Measurements from ENCODE around the gene SEC16B. TPM values are rescaled to one million over a fixed set of nuclear protein-coding genes. Genes with fewer than 3 reads are reported as not detected.
A peak's percentile ranks its signal among the peaks of the same experiment; 100 is the strongest.

Gene SEC16B
- total and polyA plus RNA-seq, 9 of the 15 experiments (the other 6 are each of a cell fraction or from before 2014, with no cell fraction given) = not detected

DNA sequence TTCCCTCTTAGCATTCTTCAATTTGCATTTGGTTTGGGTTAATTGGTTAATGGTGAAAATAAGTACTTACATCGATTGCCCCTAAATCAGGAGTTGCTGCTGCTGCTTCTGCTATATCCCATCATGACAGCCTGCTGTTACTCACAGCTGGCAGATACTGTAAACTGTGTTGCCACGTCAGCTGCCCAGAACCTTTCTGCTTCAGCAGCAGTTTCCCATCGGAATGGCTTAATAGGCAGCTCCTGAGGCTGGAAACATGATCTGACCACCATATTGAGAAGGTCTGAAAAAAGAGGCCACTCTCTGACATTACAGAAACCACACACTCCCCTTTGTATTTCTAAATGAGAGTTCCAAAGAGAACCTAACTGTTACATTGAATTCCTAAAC is 14.3 kb upstream of the SEC16B start:
- WGBS (ENCODE audit: insufficient coverage, low coverage, missing lambda C conversion rate) = 0% methylated on average over 3 of the region's 3 CpGs
- no peaks in the 10 kb centered on the region for H3K79me2 ChIP-seq (ENCODE audit: control insufficient read depth, insufficient read depth, low read length)
- H3K27ac ChIP-seq (ENCODE audit: extremely low read depth, low read depth, low read length) = no peak overlapping the region
- ChIA-PET POLR2A (no interaction called here), CTCF (ENCODE audit: low intra/inter-chr PET ratio) (no interaction called here)
- no peak overlapping the region for H2AFZ ChIP-seq (ENCODE audit: low read depth, low read length)
- no peak overlapping the region for H3K4me3 ChIP-seq
- FAIRE-seq (no peak), ATAC-seq (peak; percentile 65; the same call in 2 of the 3 replicates), DNase-seq (ENCODE audit: extremely low read depth in 1 of 4, low spot score in 3 of 4) (peak in 2 of 4 experiments; percentile 12 to 27)
- in situ Hi-C loops (cut with MboI) (no loop called here), intact Hi-C loops (cut with micrococcal nuclease) (no loop called here)
- no peaks in the 10 kb centered on the region for H3K4me1 ChIP-seq (replicated peaks in 1 of 2; ENCODE audit: control insufficient read depth in 2 of 2, insufficient read depth in 2 of 2, low read length in 2 of 2)
- no peaks in the 10 kb centered on the region for H3K27me3 ChIP-seq (ENCODE audit: control insufficient read depth in 2 of 2, insufficient read depth in 2 of 2, low read length in 2 of 2)
- no peaks in the 10 kb centered on the region for H3K9me1 ChIP-seq (ENCODE audit: control insufficient read depth, insufficient read depth, low read length)
- no TSS peak for BruUV-seq (replicated peaks)
- no peak overlapping the region for H3K9ac ChIP-seq (ENCODE audit: insufficient read depth in 1 of 2, low read depth in 2 of 2, low read length in 2 of 2)
- H4K20me1 ChIP-seq (replicated peaks; ENCODE audit: control insufficient read depth, insufficient read depth, low read length) = no peaks in the 10 kb centered on the region
- H3K4me2 ChIP-seq (ENCODE audit: insufficient read depth, low read length) = no peak overlapping the region
- no peaks in the 10 kb centered on the region for H3K9me3 ChIP-seq (replicated peaks; ENCODE audit: control insufficient read depth, insufficient read depth, low read depth, low read length)
- H3K36me3 ChIP-seq (ENCODE audit: control insufficient read depth, insufficient read depth, low read length) = no peaks in the 10 kb centered on the region
- TF ChIP-seq, protein P1, sequence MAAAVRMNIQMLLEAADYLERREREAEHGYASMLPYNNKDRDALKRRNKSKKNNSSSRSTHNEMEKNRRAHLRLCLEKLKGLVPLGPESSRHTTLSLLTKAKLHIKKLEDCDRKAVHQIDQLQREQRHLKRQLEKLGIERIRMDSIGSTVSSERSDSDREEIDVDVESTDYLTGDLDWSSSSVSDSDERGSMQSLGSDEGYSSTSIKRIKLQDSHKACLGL (CRISPR knock-in tag; IDR thresholded peaks at IDR 0.05; ENCODE audit: borderline replicate concordance, poor library complexity, severe bottlenecking) = no peak
- TF ChIP-seq TSC22D4 (tag; IDR thresholded peaks at IDR 0.05) = no peak
- no peak for TF ChIP-seq ZNF124 (CRISPR knock-in tag; IDR thresholded peaks at IDR 0.05)
- TF ChIP-seq EWSR1 (IDR thresholded peaks at IDR 0.05; ENCODE audit: borderline replicate concordance, low read depth, partially characterized antibody) = no peak
- TF ChIP-seq IFI16 (CRISPR knock-in tag; IDR thresholded peaks at IDR 0.05) = no peak
- TF ChIP-seq ATF1 (CRISPR knock-in tag; IDR thresholded peaks at IDR 0.05) = no peak
- 0 out of 2 replicates have a peak, but pooled peaks have one; percentile 35 for TF ChIP-seq ATF1 (tag; IDR thresholded peaks at IDR 0.05)
- TF ChIP-seq, protein P2, sequence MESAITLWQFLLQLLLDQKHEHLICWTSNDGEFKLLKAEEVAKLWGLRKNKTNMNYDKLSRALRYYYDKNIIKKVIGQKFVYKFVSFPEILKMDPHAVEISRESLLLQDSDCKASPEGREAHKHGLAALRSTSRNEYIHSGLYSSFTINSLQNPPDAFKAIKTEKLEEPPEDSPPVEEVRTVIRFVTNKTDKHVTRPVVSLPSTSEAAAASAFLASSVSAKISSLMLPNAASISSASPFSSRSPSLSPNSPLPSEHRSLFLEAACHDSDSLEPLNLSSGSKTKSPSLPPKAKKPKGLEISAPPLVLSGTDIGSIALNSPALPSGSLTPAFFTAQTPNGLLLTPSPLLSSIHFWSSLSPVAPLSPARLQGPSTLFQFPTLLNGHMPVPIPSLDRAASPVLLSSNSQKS (CRISPR knock-in tag; IDR thresholded peaks at IDR 0.05) = no peak
- no peak for TF ChIP-seq HOXB6 (CRISPR knock-in tag; IDR thresholded peaks at IDR 0.05; ENCODE audit: borderline replicate concordance)
- no peak for TF ChIP-seq SRSF1 (IDR thresholded peaks at IDR 0.05; ENCODE audit: low read depth, low read length)
- TF ChIP-seq CREB3L1 (IDR thresholded peaks at IDR 0.05; ENCODE audit: borderline replicate concordance, low read depth) = peak; percentile 65; the same call in 1 of the 2 replicates
- no peak for TF ChIP-seq LCOR (CRISPR knock-in tag; IDR thresholded peaks at IDR 0.05)
- TF ChIP-seq HDAC8 (tag; IDR thresholded peaks at IDR 0.05) = no peak
- 0 out of 2 replicates have a peak, but pooled peaks have one; percentile 21 for TF ChIP-seq NCOA1 (IDR thresholded peaks at IDR 0.05; ENCODE audit: low read depth)
- no peak for TF ChIP-seq ZNF780A (CRISPR knock-in tag; IDR thresholded peaks at IDR 0.05)
- TF ChIP-seq FOS (IDR thresholded peaks at IDR 0.05; ENCODE audit: extremely low read depth, insufficient read length) = no peak
- TF ChIP-seq GABPA (tag; conservative IDR thresholded peaks at IDR 0.05; ENCODE audit: low read depth) = peak; percentile 82
- TF ChIP-seq ADNP (tag; IDR thresholded peaks at IDR 0.05) = no peak
- TF ChIP-seq ZNF384 (IDR thresholded peaks at IDR 0.05; ENCODE audit: low read depth, low read length) = no peak
- no peak for TF ChIP-seq KAT7 (CRISPR knock-in tag; IDR thresholded peaks at IDR 0.05; ENCODE audit: borderline replicate concordance)

All from K562 (cell line).